ENCODE measurements around the gene UMODL1.
A peak's percentile ranks its signal among the peaks of the same experiment; 100 is the strongest.

Gene UMODL1

GRCh38 chr21:42081138-42081537 is 10.0 kb downstream of the UMODL1 start:
- DNase-seq = no peak

GRCh38 chr21:42081931-42082381 is 10.8 kb downstream of the UMODL1 start:
- DNase-seq = no peak

GRCh38 chr21:42082501-42083360 is 11.6 kb downstream of the UMODL1 start:
- DNase-seq = no peak

GRCh38 chr21:42083361-42083690 is 12.2 kb downstream of the UMODL1 start:
- no peak for DNase-seq

- no peak for DNase-seq
These were observed 13.0 kb downstream of the UMODL1 start for GRCh38 chr21:42084079-42084478.

- DNase-seq = no peak
These were observed 14.3 kb downstream of the UMODL1 start for GRCh38 chr21:42085246-42086077.

- no peak for DNase-seq
These were observed 15.9 kb downstream of the UMODL1 start for GRCh38 chr21:42086969-42087368.

GRCh38 chr21:42088148-42088547 is 17.0 kb downstream of the UMODL1 start:
- no peak for DNase-seq

GRCh38 chr21:42088658-42089057 is 17.5 kb downstream of the UMODL1 start:
- DNase-seq = no peak

GRCh38 chr21:42089093-42089631 is 18.0 kb downstream of the UMODL1 start:
- DNase-seq = no peak

GRCh38 chr21:42089665-42090310 is 18.7 kb downstream of the UMODL1 start:
- no peak for DNase-seq

GRCh38 chr21:42091899-42092508 is 20.9 kb downstream of the UMODL1 start:
- DNase-seq = peak; percentile 78

GRCh38 chr21:42092771-42093170 is 21.7 kb downstream of the UMODL1 start:
- DNase-seq = peak; percentile 82

- DNase-seq = no peak
These were observed 22.1 kb downstream of the UMODL1 start for GRCh38 chr21:42093186-42093585.

GRCh38 chr21:42093991-42094421 is 22.9 kb downstream of the UMODL1 start:
- DNase-seq = no peak

- DNase-seq = no peak
These were observed 23.7 kb downstream of the UMODL1 start for GRCh38 chr21:42094811-42095210.

GRCh38 chr21:42095581-42095980 is 24.5 kb downstream of the UMODL1 start:
- DNase-seq = no peak

- no peak for DNase-seq
These were observed 25.4 kb downstream of the UMODL1 start for GRCh38 chr21:42096566-42096965.

- DNase-seq = no peak
These were observed 26.2 kb downstream of the UMODL1 start for GRCh38 chr21:42097274-42097673.

- DNase-seq = peak; percentile 56
These were observed 26.8 kb downstream of the UMODL1 start for GRCh38 chr21:42097860-42098454.

- no peak for DNase-seq
These were observed 27.9 kb downstream of the UMODL1 start for GRCh38 chr21:42098957-42099505.

GRCh38 chr21:42101246-42101645 is 30.1 kb downstream of the UMODL1 start:
- no peak for DNase-seq
